Adipocyte (in vitro differentiated cells): ENCODE results near the gene PPFIA2.

ENCODE experiments used
- DNase-seq: peaks from one replicate; pipeline ENCODE4 v3.0.0-alpha.2; 2015; ENCODE audit warnings: low read depth
- H3K27me3 ChIP-seq: replicated peaks from 2 replicates; pipeline ENCODE4 v1.7.0; 2013; ENCODE audit warnings: mild to moderate bottlenecking, low read length, moderate library complexity; ENCODE audit not compliant: control insufficient read depth, insufficient read depth
- H3K36me3 ChIP-seq: 2 replicates; pipeline ENCODE4 v1.7.0; 2013; ENCODE audit warnings: low read length, mild to moderate bottlenecking, moderate library complexity; ENCODE audit not compliant: control insufficient read depth, insufficient read depth, severe bottlenecking
- H3K4me1 ChIP-seq: 2 replicates; pipeline ENCODE4 v1.7.0; 2013; ENCODE audit warnings: mild to moderate bottlenecking, low read length, moderate library complexity; ENCODE audit not compliant: control insufficient read depth, insufficient read depth
- H3K4me3 ChIP-seq: 2 replicates; pipeline ENCODE4 v1.7.0; 2013; ENCODE audit warnings: mild to moderate bottlenecking, low read length, moderate library complexity
- H3K9ac ChIP-seq: 2 replicates; pipeline ENCODE4 v1.7.0; 2013; ENCODE audit warnings: mild to moderate bottlenecking, low read length, moderate library complexity
- H3K9me3 ChIP-seq: 2 replicates; pipeline ENCODE4 v1.7.0; 2013; ENCODE audit warnings: mild to moderate bottlenecking, low read length, moderate library complexity; ENCODE audit not compliant: control insufficient read depth

The PPFIA2 gene

DNA sequence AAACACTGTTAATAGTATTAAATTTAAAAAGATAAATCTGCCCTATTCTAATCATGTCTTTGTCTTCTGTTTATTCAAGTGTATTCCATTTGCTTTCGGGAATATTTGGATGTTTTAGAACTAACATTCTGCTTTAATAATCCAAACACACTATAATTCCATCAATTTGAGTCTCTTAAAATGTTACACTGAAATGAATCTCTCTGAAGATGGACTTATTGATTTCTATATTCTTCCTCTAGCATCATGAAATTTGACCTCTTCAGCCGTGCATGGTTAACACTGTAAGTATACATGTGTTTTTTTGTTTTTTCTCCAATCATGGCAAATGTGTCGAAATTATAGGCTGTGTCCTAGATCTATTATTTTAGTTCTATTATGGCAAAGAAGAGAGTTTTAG lies 342.1 kb downstream of the PPFIA2 start:
- Histone ChIP-seq H3K4me3 (no peak overlapping the region), H3K36me3 (no peaks in the 10 kb centered on the region), H3K4me1 (no peaks in the 10 kb centered on the region), H3K9ac (no peak overlapping the region), H3K9me3 (peaks cover 15% of the 10 kb centered on the region), H3K27me3 (no peaks in the 10 kb centered on the region)
- DNase-seq = no peak

DNA sequence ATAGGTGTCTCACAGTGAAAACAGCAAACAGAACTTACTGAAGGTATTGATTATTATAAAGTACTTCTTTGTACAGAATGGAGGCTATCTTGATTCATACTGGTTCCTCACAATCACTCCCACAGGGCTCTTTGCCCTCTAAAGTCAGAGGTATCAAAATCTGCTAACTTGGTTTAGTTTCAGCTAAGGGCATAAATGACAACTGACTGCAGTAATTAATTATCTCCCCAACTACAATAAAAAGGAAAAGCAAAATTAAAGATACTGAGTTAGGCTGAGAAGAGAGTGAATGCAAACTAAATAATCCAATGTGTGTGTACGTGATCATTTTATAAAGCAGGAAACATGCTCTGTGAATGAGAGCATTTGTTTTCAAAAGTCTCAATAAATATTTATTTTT lies 342.6 kb downstream of the PPFIA2 start:
- no peak overlapping the region for H3K4me3 ChIP-seq
- no peak for DNase-seq

DNA sequence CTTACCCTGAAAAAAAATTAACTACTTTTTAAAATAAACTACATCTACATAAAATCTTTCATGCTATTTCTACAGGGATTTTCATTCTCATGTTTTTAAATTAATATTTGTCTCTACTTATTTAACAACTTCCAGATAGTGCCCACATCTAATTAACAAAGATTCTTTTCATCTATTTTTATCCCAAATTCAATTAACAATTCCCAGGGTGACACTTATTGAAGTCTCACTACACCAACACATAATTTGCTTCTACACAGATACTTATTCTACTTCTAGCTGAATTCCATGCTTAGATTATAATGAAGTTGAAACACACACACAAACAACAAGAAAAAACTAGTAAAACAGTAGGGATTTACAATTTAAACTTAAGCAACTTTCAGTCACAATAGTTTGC lies 344.7 kb downstream of the PPFIA2 start:
- no peak overlapping the region for H3K4me3 ChIP-seq
- no peaks in the 10 kb centered on the region for H3K27me3 ChIP-seq
- no peaks in the 10 kb centered on the region for H3K9me3 ChIP-seq
- no peak overlapping the region for H3K9ac ChIP-seq
- no peak for DNase-seq
- H3K4me1 ChIP-seq = no peaks in the 10 kb centered on the region
- no peaks in the 10 kb centered on the region for H3K36me3 ChIP-seq

More for the DNA sequence above, 342.6 kb downstream of the PPFIA2 start:
- no peak overlapping the region for H3K9ac ChIP-seq
- no peaks in the 10 kb centered on the region for H3K36me3 ChIP-seq
- no peaks in the 10 kb centered on the region for H3K27me3 ChIP-seq
- H3K9me3 ChIP-seq = peaks cover 15% of the 10 kb centered on the region
- no peaks in the 10 kb centered on the region for H3K4me1 ChIP-seq

DNA sequence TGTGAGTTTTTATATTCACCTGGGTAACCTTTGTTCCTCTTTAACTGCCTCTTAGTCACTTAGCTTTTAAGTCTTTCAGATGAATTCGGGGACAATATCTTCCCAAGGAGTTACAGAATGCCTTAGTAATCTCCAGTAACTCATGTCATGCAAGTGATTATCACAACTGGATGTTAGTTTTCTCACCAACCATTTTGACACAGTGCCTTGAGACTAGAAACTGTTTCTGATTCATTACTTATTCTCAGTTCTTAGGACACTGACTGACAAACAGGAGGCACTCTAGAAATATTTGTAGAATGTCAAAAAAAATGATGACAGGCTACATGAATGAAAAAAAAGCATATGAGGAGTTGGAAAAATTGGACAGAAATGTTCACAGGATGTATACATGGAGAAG lies 346.2 kb downstream of the PPFIA2 start:
- Histone ChIP-seq H3K36me3 (no peaks in the 10 kb centered on the region), H3K9me3 (no peaks in the 10 kb centered on the region), H3K9ac (no peak overlapping the region), H3K4me3 (no peak overlapping the region), H3K27me3 (no peaks in the 10 kb centered on the region), H3K4me1 (no peaks in the 10 kb centered on the region)
- no peak for DNase-seq

DNA sequence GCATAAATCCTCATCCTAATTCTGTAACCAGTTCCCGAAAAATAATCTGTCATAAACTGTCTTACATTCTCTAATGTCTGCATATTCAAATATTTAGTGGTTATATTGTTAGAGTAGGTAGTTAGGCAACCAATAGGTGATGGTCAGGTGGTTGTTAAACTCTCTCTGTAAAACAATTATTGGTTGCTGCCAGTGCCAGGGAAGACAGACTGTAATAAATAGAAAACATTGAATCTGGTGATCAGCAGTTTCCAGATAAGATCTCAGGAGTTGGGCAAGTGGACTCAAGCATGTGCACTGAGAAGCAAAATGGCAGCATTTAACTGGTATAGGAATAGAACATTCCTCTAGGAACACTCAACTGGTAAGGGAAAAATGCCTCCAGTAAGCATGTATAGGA lies 355.8 kb downstream of the PPFIA2 start:
- no peak overlapping the region for H3K9ac ChIP-seq
- H3K36me3 ChIP-seq = no peaks in the 10 kb centered on the region
- DNase-seq = no peak
- H3K9me3 ChIP-seq = no peaks in the 10 kb centered on the region
- H3K4me1 ChIP-seq = no peaks in the 10 kb centered on the region
- H3K27me3 ChIP-seq = no peaks in the 10 kb centered on the region
- no peak overlapping the region for H3K4me3 ChIP-seq

DNA sequence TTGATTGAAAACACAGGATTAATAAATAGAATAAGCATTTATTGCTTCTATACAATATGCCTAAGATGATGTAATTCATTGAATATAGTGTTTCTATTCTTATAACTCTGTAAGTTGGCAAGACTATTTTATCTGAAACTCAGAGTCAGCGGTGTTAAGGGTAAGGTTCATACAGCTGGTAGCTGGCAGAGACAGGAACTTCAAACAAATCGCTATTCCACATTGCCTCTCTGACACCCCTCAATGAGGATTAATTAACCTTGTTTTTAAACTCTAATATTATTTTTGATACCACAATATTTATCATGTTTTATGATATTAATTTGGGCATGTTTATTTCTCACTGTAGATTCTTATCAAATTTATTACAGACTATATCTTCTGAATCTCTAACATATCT lies 357.9 kb downstream of the PPFIA2 start:
- Histone ChIP-seq H3K4me3 (no peak overlapping the region), H3K9ac (no peak overlapping the region), H3K27me3 (no peaks in the 10 kb centered on the region), H3K36me3 (no peaks in the 10 kb centered on the region), H3K4me1 (no peaks in the 10 kb centered on the region), H3K9me3 (no peaks in the 10 kb centered on the region)
- DNase-seq = no peak

DNA sequence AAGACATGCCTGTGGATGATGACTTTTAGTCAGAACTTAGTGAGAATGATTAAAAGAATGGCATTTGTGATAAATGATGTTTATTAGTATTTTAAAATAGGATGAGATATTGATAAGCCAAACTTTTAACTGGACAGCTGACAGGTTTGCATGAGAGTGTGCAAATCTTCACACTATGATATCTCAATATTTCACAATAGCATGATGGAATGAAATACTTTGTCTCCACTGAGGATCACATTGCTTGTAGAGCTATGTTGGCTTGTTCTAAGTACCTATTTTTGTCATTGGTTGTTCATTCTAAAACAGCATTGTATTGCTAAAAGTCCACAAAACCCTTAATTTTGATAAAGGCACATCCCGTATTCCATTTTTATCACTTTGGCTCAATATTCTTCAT lies 359.1 kb downstream of the PPFIA2 start:
- H3K4me3 ChIP-seq = no peak overlapping the region
- no peaks in the 10 kb centered on the region for H3K4me1 ChIP-seq
- H3K9me3 ChIP-seq = no peaks in the 10 kb centered on the region
- no peaks in the 10 kb centered on the region for H3K27me3 ChIP-seq
- no peak for DNase-seq
- H3K36me3 ChIP-seq = no peaks in the 10 kb centered on the region
- H3K9ac ChIP-seq = no peak overlapping the region

DNA sequence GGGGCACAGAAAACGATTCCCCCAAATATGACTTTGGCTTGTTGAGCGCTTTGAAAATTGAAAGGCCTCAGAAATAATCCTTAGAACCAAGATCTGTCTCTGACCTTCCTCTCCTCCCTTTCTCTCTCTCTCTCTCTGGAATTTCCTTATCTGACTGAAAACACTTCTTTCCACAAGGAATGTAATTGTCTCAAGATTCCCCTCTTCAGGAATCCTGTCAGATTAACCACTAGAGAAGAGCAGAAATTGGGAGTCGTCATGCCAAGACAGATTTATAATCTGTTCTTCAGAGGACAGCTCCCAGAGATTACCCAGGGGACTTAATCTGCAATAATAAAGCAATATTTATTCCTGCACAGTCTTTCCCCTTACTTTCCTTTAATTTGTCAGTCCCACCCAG lies 363.7 kb downstream of the PPFIA2 start:
- no peaks in the 10 kb centered on the region for H3K27me3 ChIP-seq
- no peak overlapping the region for H3K4me3 ChIP-seq
- H3K9me3 ChIP-seq = no peaks in the 10 kb centered on the region
- no peaks in the 10 kb centered on the region for H3K36me3 ChIP-seq
- H3K9ac ChIP-seq = no peak overlapping the region
- H3K4me1 ChIP-seq = no peaks in the 10 kb centered on the region
- DNase-seq = no peak

DNA sequence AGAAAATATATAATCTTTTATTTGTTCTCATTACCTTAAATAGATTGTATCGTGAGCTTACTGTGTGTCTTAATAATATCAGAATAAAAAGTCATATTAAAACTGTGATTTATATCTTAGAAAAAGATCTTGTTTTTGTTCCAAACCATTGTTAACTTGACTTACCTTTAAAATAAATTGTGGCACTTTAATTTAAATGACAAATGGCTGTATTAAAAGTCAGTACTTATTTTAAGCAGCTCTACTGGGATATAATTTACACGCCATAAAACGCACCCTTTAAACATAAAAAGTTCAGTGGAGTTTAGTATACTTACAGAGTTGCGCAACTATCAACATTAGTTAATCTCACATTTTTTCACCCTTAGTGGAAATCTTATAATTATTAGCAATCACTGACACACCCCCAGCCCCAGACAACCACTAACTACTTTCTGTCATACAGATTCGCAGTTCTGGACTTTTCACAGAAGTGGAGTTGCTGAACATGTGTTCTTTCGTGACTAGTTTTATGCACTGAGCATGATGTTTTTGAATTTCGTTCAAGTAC lies 369.5 kb downstream of the PPFIA2 start:
- no peaks in the 10 kb centered on the region for H3K36me3 ChIP-seq
- H3K9ac ChIP-seq = no peak overlapping the region
- H3K4me3 ChIP-seq = no peak overlapping the region
- DNase-seq = no peak
- H3K9me3 ChIP-seq = no peaks in the 10 kb centered on the region
- no peaks in the 10 kb centered on the region for H3K27me3 ChIP-seq
- no peaks in the 10 kb centered on the region for H3K4me1 ChIP-seq

DNA sequence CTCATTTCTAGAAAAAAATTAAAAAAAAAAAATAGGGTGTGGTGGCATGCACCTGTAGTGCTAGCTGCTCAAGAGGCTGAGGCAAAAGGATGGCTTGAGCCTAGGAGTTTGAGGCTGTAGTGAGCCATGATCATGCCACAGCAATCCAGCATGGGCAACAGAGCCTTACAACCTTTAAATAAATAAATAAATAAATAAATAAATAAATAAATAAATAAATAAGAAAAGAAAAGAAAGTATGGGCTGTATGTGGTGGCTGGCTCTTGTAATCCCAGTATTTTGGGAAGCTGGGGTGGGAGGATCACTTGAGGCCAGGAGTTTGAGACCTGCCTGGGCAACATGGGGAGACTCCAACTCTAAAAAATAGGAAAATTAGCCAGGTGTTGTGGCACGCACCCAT lies 373.0 kb downstream of the PPFIA2 start:
- Histone ChIP-seq H3K9ac (no peak overlapping the region), H3K4me3 (no peak overlapping the region), H3K36me3 (no peaks in the 10 kb centered on the region), H3K27me3 (no peaks in the 10 kb centered on the region), H3K4me1 (no peaks in the 10 kb centered on the region), H3K9me3 (no peaks in the 10 kb centered on the region)
- DNase-seq = no peak

DNA sequence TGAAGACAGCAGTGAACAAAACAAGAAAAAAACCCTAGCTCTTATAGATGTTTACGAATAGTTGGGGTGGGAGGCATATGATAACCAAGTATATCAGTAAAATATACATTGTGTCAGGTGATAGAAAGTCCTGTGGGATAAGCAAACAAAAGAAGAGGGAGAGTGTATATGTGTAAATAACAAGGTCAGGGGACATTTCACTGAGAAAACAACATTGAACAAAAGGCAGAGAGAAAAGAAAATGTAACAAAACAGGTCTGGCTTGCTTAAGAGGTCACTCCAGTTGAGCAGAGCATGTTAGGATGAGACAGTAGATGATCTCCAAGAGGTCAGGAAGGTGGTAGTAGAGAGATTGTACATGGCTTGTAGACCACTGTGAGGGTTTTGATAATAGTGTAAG lies 377.2 kb downstream of the PPFIA2 start:
- no peak overlapping the region for H3K9ac ChIP-seq
- H3K4me3 ChIP-seq = no peak overlapping the region
- no peaks in the 10 kb centered on the region for H3K9me3 ChIP-seq
- H3K36me3 ChIP-seq = no peaks in the 10 kb centered on the region
- no peak for DNase-seq
- no peaks in the 10 kb centered on the region for H3K4me1 ChIP-seq
- no peaks in the 10 kb centered on the region for H3K27me3 ChIP-seq

DNA sequence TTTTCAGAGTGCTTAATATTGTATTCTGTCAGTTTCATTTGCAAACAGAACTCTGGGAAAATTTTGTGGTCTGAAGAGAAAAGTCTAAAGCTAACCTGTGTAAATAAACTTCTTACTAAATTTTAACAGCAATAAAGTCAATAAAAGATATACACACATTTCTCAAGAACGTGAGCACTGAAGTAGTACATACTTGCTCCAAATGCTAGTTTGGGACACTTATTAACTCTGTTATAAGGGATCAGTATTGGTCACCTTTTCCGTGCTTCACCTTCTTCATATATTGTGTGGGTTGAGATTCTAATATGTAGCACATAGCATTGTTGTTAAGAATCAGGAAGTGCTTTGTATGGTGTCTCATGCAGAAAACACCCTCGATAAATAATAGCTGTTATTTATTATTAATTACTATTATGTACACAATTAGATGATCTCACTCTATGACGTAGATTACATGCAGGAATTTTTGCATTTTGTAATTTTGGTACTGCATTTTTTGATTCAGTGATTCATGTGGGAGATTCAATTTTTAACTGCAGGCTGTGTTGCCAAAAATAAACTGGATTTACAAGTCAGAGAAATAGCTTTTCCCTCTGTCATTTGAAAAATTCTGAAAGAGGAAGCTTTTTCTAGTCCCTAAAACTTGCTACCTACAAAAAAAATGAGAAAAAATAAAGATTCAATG lies 380.4 kb downstream of the PPFIA2 start:
- no peak for DNase-seq
- no peaks in the 10 kb centered on the region for H3K9me3 ChIP-seq
- no peaks in the 10 kb centered on the region for H3K36me3 ChIP-seq
- H3K4me1 ChIP-seq = no peaks in the 10 kb centered on the region
- H3K27me3 ChIP-seq = no peaks in the 10 kb centered on the region
- H3K9ac ChIP-seq = no peak overlapping the region
- no peak overlapping the region for H3K4me3 ChIP-seq
